ENCODE results near the gene F5.
"Not testable (repeated sequence)": the region's sequence is repeated elsewhere in the genome, so short reads cannot be mapped to it uniquely, and the experiment has no call there.

Gene F5

DNA sequence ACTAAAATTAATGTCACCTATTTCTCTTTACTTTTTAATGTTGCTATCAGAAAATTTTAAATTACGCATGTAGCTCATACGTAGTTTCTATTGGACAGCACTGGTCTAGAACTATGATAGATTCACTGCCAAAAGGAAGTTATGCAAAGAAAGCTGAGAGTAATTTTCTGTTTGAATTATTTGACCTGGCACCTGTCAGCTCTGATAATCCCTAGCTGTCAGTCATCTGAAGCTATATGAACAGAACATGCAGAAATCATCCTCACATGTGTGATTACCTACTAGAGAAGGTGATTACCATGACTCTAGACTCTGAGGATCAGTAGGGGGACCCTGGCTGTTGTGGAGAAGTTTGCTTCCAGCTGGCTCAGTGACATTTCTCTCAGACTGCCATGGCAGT lies 40.8 kb downstream of the F5 start:
- DNase-seq (ENCODE audit: low read depth, low spot score) = no peak

DNA sequence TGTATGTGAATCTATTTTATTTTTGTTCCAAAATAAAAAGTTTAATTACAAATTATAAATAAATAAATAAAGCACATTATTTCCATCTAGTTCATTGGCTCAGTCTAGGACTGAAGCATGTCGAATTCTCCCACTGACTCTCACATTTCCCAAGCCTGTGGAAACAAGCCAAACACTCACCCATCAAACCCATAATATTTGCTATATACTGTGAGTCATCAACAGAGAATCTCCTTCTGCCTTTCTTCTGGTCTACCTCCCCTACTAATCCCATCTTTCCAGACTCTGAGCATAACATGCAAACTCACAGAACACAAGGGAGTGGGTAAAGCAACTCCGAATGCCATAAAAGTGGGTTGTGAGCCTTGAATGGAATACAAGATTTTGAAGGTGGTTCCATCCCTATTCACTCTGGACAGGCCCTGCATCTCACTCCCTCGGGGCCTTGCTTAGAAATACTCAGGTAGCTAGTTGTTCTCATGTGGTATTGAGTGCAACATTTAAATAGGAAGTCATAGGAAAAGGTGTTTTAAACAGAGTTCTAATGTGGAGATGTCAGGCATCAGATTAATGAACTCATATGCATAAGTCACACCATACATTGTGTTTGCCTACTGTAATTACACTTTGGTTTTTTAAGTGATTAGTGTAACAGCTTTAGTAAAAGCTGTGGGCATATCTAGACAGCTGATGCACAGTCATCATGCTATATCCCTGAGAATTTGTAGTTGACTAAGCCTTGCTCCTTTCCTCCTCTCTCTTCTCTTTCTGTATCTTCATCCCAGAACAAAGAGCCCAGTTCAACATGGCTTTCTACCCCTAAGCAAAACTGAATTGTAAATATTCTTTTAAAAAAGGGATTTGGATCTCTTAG lies 47.0 kb downstream of the F5 start:
- no peak for DNase-seq (ENCODE audit: low read depth, low spot score)

DNA sequence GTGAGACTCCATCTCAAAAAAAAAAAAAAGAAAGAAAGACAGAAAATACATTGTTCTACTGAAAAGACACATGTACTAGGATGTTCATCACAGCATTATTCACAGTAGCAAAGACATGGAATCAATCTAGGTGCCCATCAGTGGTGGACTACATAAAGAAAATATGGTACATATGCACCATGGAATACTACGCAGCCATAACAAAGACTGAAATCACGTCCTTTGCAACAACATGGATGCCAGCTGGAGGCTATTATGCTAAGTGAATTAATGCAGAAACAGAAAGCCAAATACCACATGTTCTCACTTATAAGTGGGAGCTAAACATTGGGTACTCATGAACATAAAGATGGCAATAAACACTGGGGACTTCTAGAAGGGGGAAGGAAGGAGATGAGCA lies 51.6 kb downstream of the F5 start:
- no peak for DNase-seq (ENCODE audit: low read depth, low spot score)

DNA sequence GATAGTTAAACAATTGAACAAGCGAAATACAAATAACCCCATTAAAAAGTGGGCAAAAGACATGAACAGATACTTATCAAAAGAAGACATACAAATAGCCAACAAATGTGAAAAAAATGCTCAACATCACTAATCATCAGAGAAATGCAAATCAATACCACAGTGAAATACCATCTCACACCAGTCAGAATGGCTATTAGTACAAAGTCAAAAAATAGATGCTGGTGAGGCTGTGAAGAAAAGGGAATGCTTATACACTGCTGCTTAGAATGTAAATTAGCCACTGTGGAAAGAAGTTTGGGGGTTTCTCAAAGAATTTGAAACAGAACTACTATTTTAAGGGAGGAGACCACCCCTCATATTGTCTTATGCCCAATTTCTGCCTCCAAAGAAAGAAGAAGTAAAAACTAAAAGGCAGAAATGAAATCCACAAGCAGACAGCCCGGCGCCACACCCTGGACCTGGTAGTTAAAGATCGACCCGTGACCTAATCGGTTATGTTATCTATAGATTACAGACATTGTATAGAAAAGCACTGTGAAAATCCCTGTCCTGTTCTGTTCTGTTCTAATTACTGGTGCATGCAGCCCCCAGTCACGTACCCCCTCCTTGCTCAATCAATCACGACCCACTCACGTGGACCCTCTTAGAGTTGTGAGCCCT lies 52.6 kb downstream of the F5 start:
- DNase-seq (ENCODE audit: low read depth, low spot score) = not testable (repeated sequence)

DNA sequence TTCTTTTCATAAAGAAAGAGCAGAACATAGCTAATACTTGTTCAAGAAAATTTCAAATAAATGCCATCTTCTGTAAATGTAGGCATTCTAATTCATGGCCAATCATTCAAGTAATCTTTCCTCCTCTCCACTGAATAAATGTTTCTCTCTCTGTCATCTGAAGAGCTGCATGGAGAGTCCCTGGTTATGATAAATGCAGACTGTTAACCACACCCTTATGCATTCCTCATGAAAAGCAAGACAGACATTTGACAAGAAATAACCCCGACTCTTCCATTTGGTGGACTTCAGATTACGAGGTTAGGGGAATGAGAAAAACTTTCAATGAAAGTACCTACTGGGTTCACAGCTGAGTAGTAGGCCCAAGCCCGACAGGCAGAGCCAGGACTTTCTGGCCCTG lies 55.8 kb downstream of the F5 start:
- DNase-seq (ENCODE audit: low read depth, low spot score) = no peak

DNA sequence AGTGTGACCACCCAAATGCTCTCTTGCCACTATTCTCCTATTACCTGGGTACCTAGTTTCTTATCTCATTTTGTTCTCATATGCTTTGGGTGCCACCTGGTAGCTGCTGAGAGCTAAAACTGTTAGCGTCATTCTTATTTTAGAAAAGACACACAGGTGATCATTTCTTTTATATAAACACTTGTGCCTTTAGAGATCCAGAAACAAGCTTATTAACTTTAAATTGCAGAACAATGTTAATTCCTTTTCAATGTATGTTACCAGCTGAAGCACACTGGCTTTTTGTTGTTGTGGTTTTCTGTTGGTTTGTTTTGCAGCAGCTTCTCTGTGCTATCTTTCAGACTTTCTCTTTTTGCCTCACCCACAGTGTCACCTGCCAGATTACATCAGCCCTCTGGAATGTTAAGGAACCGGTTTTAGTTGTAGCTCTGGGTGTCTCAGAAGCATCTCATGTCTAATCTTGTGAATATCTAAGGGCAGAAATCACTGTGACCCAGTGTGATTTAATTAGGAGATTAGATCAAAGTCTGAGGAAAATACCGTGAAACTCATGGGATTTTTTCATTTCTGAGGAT lies 57.1 kb downstream of the F5 start:
- DNase-seq (ENCODE audit: low read depth, low spot score) = no peak

DNA sequence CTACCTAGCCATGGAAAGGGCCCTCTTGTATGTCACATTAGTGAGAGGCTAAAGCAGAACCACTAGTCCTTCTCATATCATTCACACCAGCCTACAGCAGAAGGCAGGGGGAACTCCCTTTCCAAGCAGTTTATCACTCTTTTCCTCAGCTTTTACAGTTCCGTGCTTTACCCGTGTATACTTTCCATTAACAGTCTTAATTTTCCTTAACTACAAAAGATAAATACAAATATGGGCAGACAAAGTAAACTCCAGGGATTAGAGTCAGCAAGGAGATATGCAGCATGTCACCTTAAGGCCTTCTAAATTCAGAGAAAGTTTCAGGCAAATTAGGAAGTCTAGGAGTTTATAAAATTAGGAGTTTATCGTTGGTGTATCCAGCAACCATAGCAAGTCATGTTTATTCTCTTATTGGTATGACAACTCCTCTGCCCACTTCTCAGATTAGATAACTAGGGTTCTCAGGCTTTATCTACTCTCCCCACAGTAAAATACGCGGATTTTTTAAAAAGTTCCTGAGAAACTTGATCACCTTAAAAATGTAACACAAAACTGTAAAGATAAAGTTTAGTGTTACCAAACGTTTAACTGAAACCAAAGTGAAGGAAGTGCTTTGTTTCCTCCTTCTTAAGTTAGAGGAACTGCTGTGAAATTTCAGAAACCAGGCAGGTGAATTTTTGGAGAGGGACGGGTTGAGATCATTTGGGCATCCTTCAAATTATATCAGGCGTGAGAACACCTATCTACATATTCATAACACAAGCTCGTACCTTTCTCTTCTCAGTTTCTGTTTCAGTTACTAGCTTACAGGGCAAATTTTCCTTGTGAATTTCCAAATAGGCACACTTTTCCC lies 57.8 kb downstream of the F5 start:
- DNase-seq (ENCODE audit: low read depth, low spot score) = no peak

DNA sequence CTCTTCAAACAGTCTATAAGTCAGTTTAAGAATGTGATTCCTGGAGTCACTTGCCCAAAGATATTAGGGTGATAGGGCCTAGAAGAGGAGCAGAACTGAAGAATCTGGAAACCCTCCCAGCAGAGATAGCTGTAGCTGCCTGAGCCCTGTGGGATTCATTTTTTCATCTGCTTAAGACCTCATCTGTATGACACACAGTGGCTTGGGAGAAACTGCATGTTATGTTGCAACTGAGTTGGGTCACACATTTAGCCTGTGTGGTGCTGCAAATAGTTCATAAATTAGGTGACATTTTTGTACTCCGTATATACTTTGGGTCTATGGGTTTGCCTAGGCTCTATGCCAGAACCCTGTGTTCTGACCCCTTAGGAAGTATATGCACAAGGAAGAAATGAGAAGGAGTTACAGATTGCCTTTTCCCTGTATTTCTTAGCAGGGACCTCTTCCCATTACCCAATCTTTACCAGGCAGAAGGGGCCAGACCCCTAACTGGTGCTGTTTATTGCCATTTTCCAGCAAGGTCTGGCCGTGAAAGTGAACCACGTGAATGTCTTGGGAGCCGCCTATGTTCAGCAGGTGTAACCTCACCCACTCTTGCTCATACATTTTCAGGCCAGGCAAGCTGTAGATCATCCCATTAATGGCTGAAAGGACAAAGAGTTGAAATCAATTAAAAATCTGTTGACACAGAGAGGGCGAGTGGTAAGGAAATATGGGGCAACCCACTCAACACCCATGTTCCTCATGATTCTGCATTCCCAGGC lies 58.6 kb downstream of the F5 start:
- DNase-seq (ENCODE audit: low read depth, low spot score) = no peak

DNA sequence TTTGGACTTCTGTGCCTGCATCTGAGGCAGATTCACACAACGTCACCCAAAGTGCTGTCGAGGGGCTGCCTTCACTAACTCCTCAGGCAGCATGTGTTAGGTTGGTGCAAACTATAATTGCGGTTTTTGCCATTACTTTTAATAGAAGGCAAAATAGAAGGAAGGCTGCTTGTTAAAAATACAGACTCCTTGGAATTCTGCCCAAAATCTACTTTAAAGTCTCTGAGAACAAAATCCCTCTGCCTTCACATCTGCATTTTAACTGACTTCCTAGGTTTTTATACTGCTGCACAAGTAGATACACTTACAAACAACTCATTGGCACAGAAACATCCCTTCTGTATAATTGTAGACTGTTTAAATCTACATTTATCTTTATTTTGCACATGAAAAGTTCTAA lies 59.3 kb downstream of the F5 start:
- DNase-seq (ENCODE audit: low read depth, low spot score) = no peak

DNA sequence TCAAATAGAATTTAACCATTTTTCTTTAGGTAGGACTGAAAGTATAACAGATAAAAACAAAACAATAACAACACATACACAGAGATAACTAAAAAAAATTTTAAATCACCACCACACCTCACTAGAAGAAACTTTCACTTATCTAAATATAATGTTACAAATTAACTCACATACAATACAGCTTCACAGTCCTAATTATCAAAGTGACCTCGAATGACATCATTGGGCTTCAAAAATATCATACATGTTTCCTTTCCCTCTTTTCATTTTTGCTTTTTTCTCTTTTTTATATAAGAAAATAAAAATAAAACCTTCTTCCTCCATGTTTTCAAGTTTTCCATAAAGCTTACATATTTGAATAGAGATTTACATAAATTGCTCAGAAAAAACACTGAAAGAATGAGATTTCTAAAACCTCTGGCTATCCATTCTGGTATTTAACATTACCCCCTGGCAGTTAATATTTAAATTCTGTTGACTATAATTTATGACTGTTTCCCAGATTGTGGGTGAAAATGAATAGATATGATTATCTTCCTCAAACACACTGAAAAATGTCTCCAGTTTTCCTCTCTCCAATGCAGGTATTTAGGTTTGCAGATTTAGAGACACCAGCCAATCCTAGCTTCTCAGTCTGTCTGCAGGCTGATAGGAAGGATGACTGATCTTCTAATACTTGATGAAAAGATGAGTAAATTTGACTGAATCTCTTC lies 60.0 kb downstream of the F5 start:
- DNase-seq (ENCODE audit: low read depth, low spot score) = no peak

DNA sequence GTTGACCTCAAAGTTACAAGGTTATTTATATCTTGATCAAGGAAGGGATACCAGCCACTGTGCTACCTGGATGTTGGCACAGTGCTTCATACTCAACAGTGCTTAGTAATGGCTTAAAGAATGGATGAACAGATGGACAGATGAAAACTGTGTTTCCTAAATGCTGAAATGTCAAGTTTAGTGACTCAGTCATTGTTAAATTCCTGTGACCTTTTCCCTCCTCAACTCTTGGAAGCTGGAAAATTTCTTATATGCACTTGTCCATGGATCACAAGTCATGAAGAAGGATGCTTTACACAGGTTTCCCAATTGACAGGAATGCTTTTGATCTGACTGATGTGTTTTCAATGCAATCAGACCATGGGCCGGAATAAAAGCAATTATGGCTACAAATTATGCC lies 60.9 kb downstream of the F5 start:
- DNase-seq (ENCODE audit: low read depth, low spot score) = no peak

DNA sequence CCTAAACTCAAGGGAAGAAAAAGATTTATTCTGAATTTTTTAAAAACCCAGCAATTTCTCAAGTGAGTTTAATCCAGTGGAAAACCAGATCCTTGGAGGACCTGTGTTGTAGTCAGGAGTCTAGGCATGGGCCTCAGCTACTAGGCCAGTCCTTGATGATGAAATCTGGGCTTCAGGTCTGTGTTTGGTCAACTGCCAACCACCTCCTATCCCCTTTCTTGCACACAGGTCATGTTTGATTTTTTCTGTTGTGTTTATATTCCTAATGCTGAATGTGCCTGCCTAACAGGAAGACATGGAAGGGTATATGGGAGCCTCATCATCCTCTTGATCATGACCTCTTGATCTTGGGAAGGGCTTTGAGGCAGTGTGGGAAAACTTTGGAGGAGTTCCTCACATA lies 62.4 kb downstream of the F5 start:
- no peak for DNase-seq (ENCODE audit: low read depth, low spot score)

DNA sequence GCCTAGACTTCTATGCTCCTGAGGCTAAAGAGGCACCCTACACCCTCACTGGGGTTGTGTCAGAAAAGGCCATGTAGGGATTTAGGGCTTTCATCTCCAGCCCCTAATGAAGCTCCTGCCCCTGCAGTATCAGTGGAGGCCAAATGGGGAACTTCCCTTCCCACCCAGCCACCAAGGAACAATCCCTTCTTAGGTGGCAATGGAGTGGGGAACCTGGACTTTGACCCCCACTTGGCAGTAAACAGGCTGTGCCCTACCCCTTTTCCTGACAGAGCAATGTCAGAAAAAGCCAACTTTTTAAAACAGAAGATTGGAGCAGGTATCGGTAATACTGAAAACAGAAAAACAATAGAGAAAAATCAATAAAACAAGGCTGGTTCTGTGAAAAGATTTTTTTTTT lies 65.1 kb downstream of the F5 start:
- no peak for DNase-seq (ENCODE audit: low read depth, low spot score)

DNA sequence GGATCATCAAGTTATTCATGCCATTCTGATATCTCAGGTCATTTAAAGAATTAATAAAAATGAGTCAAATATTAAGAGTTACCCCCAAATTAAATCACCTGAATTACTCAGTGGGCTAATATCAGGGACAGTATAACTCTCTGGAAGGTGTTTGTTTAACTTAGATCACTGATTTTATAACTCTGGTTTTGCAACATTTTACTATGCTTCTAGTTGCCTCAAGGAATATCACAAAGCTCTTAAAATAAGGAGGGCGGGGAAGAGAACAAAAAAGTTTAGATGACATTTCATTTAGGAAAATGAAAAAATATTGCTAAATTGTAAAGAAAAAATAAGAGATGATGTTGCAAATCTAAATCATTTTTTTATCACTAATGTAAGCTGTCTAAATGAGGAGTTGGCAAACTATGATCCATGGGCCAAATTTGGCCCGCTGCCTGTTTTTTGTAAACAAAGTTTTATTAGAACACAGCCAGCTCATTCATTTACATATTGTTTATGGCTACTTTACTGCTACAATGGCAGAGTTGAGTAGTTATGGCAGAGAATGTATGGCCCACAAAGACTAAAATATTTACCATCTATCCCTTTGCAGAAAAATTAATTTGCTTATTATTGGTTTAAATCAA lies 68.6 kb downstream of the F5 start:
- DNase-seq (ENCODE audit: low read depth, low spot score) = no peak

DNA sequence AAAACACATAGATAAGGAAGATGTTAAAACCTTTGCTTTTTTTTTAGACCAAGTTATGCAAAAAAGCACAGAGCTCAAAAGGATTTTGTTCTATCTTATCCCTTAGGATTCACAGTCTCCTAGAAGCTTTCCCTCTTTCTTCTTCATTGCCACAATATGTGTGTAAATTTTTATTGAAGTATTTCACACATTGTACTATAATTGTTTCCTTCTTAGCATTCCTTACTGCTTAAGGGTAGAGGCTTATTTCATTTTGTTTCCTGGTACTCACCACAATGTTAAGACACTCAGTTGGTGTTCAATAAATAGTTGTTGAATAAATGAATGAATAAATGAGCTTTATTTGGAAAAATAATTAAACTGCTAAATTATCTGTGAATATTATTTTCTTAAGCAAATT lies 70.6 kb downstream of the F5 start:
- no peak for DNase-seq (ENCODE audit: low read depth, low spot score)

DNA sequence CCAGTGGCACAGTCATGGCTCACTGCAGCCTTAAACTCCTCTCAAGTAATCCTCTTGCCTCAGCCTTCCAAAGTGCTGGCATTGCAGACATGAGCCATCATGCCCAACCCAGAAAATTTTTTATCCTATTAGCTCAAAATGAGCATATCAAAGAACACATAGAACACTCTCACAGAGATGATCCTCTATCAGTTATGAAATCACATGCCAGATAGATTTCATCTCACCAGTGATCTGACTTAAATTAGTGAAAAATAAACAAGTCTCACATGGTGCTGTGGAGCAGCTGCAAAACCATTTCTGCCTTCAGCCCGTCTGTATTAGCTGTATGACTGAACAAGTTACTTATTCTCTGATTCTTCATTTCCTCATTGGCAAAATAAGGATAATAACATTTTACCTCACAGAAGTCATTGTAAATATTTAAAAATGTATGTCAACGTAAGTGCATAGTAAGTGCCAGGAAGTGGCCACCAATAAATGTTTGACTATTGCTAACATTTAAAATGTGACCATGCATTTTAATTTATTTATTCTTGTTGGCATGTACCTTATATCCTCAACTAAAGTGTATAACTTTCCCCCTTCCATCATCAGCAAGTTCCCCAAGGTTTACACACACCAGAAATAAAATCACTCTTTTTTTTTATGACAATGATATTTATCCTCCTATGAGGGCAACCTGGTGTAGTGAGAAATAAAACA lies 71.6 kb downstream of the F5 start:
- DNase-seq (ENCODE audit: low read depth, low spot score) = no peak

DNA sequence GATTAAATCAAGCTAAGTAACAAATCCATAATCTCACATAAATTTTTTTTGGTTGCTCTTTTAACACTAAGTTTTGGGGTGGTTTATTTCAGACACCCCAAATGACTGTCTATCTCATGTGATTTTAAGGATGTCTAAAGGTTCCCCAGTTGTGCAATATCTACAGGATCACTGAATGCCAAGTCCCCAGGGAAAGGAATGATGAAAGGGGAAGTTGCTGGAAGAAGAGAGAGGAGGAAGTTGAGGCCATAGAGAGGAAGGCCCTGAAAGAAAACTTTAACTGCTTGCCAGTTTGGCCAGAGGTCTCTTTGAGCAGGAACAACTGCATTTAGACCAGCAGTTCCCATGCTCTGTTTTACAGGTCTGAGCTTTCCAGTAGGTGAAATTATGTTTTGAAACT lies 73.1 kb downstream of the F5 start:
- DNase-seq (ENCODE audit: low read depth, low spot score) = no peak

DNA sequence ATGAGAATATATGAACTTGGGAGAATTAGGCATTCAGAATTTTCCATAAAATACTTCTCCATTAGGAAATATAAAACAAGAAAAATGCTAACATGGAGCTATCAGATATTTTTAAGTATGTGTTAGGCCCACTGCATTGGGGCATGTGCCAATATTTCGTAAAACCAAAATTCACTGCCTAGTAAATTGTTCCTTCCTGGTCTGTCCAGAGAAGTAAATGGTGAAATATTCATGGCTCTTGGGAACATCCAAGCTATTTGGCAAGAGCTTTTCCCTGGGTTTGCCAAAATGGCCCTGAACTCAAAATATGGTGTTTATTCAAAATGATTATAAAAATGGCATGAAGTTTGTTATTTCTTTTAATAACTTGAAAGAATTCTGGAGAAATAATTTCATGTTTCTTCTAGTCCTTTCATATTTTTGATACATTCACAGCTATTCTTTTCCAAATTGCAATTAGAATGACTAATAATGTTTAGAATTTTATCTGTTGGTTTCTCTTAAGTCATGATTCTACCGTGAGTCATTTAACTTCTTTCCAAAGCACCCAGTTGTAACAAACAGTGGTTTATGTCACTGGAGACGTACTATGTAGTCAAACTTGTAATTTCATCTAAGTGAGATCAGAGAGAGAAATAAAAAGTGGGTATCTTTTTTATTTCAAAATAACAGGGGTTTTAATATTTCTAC lies 74.8 kb downstream of the F5 start:
- no peak for DNase-seq (ENCODE audit: low read depth, low spot score)

DNA sequence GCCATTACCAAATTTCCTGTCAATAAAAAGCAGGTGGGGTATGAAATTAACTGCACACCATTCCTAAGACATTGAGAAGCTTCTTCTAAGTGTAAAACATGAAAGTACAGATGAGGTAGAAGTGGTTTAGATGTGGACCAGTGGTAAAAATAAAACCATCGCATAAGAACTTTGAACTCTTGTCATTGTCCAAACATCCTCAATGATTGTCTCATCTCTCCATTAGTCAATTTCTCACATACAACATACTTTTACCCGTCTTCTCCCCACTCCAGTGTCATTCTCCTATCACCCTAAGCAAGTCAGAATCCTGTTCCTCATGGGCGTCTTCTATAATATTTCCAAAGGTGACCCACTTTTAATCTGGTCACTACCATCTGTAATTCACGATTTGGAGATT lies 76.2 kb downstream of the F5 start:
- DNase-seq (ENCODE audit: low read depth, low spot score) = no peak
